Sigmoid colon (tissue), 4 donors: Measurements from ENCODE around the gene BAHCC1.

Source experiments
- EP300 ChIP-seq, 4 donors: sonication (generic); formaldehyde crosslinking; IDR thresholded peaks; one replicate each; pipeline ENCODE4 v1.6.1; 2017; ENCODE audit warnings: antibody characterized with exemption in 4 of 4
- POLR2A ChIP-seq, 2 donors: fragments of 450-650 bp; IDR thresholded peaks; one replicate each; pipeline ENCODE4 v1.6.1; 2016; ENCODE audit warnings: antibody characterized with exemption in 2 of 2, mild to moderate bottlenecking in 2 of 2, moderate library complexity in 2 of 2
- POLR2AphosphoS5 ChIP-seq, 4 donors: sonication (generic); formaldehyde crosslinking; IDR thresholded peaks; one replicate each; pipeline ENCODE4 v1.6.1; 2017; ENCODE audit warnings: antibody characterized with exemption in 4 of 4
- TF ChIP-seq, protein P1 (sequence below), 4 experiments: fragments of 450-650 bp in 3 of 4; fragments of 200-600 bp in 1 of 4; IDR thresholded peaks; one replicate each; pipeline ENCODE4 v1.5.1; 2016 to 2019; ENCODE audit warnings: antibody characterized with exemption in 4 of 4, mild to moderate bottlenecking in 3 of 4, moderate library complexity in 2 of 4

DNA sequence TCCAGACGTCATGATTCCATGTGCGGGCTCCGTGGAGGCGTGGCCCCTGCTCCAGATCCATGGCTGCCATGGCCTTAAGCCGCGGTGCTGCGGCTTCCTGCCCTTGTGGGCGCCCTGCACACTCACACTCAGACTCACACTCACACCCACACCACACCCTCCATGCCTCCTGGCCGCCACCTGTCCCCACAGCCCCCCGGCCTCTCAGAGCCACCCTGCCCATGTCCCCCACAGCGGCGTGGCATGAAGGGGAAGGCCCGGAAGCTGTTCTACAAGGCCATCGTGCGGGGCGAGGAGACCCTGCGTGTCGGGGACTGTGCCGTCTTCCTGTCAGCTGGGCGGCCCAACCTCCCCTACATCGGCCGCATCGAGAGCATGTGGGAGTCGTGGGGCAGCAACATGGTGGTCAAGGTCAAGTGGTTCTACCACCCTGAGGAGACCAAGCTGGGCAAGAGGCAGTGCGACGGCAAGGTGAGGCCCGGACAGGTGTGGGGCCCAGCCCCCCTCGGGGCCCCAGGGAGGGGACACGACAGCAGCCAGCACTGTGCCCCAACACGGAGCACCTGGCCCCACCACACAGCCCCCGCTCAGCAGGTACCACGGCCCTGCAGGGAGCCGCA lies 67.4 kb downstream of the BAHCC1 start:
- no peak for TF ChIP-seq POLR2A (IDR thresholded peaks at IDR 0.05)
- TF ChIP-seq, protein P1, sequence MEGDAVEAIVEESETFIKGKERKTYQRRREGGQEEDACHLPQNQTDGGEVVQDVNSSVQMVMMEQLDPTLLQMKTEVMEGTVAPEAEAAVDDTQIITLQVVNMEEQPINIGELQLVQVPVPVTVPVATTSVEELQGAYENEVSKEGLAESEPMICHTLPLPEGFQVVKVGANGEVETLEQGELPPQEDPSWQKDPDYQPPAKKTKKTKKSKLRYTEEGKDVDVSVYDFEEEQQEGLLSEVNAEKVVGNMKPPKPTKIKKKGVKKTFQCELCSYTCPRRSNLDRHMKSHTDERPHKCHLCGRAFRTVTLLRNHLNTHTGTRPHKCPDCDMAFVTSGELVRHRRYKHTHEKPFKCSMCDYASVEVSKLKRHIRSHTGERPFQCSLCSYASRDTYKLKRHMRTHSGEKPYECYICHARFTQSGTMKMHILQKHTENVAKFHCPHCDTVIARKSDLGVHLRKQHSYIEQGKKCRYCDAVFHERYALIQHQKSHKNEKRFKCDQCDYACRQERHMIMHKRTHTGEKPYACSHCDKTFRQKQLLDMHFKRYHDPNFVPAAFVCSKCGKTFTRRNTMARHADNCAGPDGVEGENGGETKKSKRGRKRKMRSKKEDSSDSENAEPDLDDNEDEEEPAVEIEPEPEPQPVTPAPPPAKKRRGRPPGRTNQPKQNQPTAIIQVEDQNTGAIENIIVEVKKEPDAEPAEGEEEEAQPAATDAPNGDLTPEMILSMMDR (IDR thresholded peaks at IDR 0.05) = no peak
- TF ChIP-seq EP300 (IDR thresholded peaks at IDR 0.05) = no peak
- TF ChIP-seq POLR2AphosphoS5 (IDR thresholded peaks at IDR 0.05) = no peak
